ENCODE data around the gene ENPP3. TPM values are rescaled to one million over a fixed set of nuclear protein-coding genes. Genes with fewer than 3 reads are reported as not detected.

The ENPP3 gene
- total RNA-seq, 1 donor from 2014 or later, result 2.0 TPM

DNA sequence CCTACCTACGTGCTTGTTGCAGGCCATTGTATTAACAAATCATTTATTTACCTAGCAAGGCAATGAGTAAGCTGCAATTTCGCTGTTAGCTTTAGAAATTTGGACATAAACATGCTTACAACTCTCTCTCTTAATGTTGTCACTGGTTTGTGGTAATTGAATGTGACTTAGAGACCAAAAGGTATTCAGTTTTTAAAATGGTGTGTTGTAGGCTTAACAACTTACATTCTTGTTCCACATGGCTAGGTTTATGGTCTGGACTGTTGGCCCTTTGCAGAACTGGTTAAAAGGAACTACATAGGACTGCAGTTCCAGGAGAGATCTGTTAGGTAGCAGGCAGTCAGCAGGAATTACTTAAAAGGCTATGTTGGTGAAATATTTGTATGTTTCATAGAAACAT lies 84.1 kb downstream of the ENPP3 start:
- Histone ChIP-seq H3K27me3 (no peaks in the 10 kb centered on the region), H3K4me3 (no peak overlapping the region), H3K4me1 (no peaks in the 10 kb centered on the region), H3K9me3 (no peaks in the 10 kb centered on the region), H3K27ac (no peak overlapping the region), H3K36me3 (no peaks in the 10 kb centered on the region)
- no peak for TF ChIP-seq POLR2AphosphoS5 (IDR thresholded peaks at IDR 0.05; ENCODE audit: insufficient read depth in 1 of 2, low read depth in 1 of 2)
- no peak for TF ChIP-seq CTCF (IDR thresholded peaks at IDR 0.05)
- TF ChIP-seq POLR2A (IDR thresholded peaks at IDR 0.05), result no peak
- no peak for DNase-seq (ENCODE audit: extremely low spot score in 2 of 2)
- intact Hi-C loops (cut with DNase I), result no loop called here

GRCh38 chr6:131724114-131724513 lies 87.0 kb downstream of the ENPP3 start:
- TF ChIP-seq POLR2A (IDR thresholded peaks at IDR 0.05) (no peak), POLR2AphosphoS5 (IDR thresholded peaks at IDR 0.05; ENCODE audit: insufficient read depth in 1 of 2, low read depth in 1 of 2) (no peak), CTCF (IDR thresholded peaks at IDR 0.05) (no peak)
- Histone ChIP-seq H3K4me1 (no peaks in the 10 kb centered on the region), H3K27me3 (no peaks in the 10 kb centered on the region), H3K36me3 (no peaks in the 10 kb centered on the region), H3K27ac (no peak overlapping the region), H3K9me3 (no peaks in the 10 kb centered on the region), H3K4me3 (no peak overlapping the region)
- no peak for DNase-seq (ENCODE audit: extremely low spot score in 2 of 2)
- intact Hi-C loops (cut with DNase I), result no loop called here

DNA sequence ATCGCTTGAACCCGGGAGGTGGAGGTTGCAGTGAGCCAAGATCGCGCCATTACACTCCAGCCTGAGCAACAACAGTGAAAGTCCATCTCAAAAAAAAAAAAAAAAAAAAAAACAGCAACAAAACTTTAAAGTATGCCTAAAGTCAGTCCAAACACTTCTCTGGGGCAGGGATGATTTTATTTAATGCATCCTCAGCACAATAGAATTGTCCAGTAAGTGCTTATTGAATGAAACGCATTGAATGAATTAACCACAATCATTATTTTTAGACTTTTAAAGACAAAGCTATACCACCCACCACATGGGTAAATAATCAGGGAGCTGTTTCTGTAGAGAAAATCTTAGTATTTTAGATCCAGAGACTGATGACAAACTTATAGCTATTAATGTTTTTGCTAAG lies 90.4 kb downstream of the ENPP3 start:
- Histone ChIP-seq H3K27ac (no peak overlapping the region), H3K9me3 (no peaks in the 10 kb centered on the region), H3K4me3 (no peak overlapping the region), H3K27me3 (no peaks in the 10 kb centered on the region), H3K36me3 (no peaks in the 10 kb centered on the region), H3K4me1 (no peaks in the 10 kb centered on the region)
- no peak for DNase-seq (ENCODE audit: extremely low spot score in 2 of 2)
- TF ChIP-seq POLR2AphosphoS5 (IDR thresholded peaks at IDR 0.05; ENCODE audit: insufficient read depth in 1 of 2, low read depth in 1 of 2), result no peak
- no peak for TF ChIP-seq CTCF (IDR thresholded peaks at IDR 0.05)
- no peak for TF ChIP-seq POLR2A (IDR thresholded peaks at IDR 0.05)
- intact Hi-C loops (cut with DNase I), result no loop called here

DNA sequence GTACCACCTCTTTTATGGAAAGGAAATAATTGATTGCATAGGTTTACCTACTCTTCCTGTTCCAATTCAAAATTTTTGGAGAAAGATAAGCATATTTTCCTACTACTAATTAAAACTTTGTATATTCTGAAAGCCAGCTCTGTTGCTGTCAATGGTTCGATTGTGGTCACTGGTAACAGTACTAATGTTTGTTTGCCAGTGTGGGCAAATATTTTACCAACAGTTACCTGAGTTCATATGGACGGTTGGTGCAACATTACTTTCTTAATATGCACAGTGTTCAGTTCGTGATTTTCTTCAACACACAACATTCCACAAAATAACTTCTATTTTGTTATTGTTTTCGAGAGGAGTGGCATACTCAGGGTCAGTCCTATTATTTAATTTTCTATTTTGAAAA lies 90.8 kb downstream of the ENPP3 start:
- no peak for TF ChIP-seq POLR2AphosphoS5 (IDR thresholded peaks at IDR 0.05; ENCODE audit: insufficient read depth in 1 of 2, low read depth in 1 of 2)
- TF ChIP-seq CTCF (IDR thresholded peaks at IDR 0.05), result no peak
- TF ChIP-seq POLR2A (IDR thresholded peaks at IDR 0.05), result no peak
- H3K4me1 ChIP-seq, result no peaks in the 10 kb centered on the region
- H3K27me3 ChIP-seq, result no peaks in the 10 kb centered on the region
- H3K27ac ChIP-seq, result no peak overlapping the region
- H3K9me3 ChIP-seq, result no peaks in the 10 kb centered on the region
- no peaks in the 10 kb centered on the region for H3K36me3 ChIP-seq
- no peak overlapping the region for H3K4me3 ChIP-seq
- intact Hi-C loops (cut with DNase I), result no loop called here
- DNase-seq (ENCODE audit: extremely low spot score in 2 of 2), result no peak

GRCh38 chr6:131728296-131728939 lies 91.3 kb downstream of the ENPP3 start:
- H3K27ac ChIP-seq, result no peak overlapping the region
- no peaks in the 10 kb centered on the region for H3K9me3 ChIP-seq
- intact Hi-C loops (cut with DNase I), result no loop called here
- H3K27me3 ChIP-seq, result no peaks in the 10 kb centered on the region
- H3K4me3 ChIP-seq, result no peak overlapping the region
- H3K4me1 ChIP-seq, result no peaks in the 10 kb centered on the region
- DNase-seq (ENCODE audit: extremely low spot score in 2 of 2), result no peak
- no peaks in the 10 kb centered on the region for H3K36me3 ChIP-seq
- no peak for TF ChIP-seq CTCF (IDR thresholded peaks at IDR 0.05)
- no peak for TF ChIP-seq POLR2A (IDR thresholded peaks at IDR 0.05)
- TF ChIP-seq POLR2AphosphoS5 (IDR thresholded peaks at IDR 0.05; ENCODE audit: insufficient read depth in 1 of 2, low read depth in 1 of 2), result no peak
